ENCODE results near the gene KRT15. TPM values are rescaled to one million over a fixed set of nuclear protein-coding genes. Genes with fewer than 3 reads are reported as not detected.
A peak's percentile ranks its signal among the peaks of the same experiment; 100 is the strongest.

Gene KRT15
- total RNA-seq, 6 experiments from 2014 or later: not detected

DNA sequence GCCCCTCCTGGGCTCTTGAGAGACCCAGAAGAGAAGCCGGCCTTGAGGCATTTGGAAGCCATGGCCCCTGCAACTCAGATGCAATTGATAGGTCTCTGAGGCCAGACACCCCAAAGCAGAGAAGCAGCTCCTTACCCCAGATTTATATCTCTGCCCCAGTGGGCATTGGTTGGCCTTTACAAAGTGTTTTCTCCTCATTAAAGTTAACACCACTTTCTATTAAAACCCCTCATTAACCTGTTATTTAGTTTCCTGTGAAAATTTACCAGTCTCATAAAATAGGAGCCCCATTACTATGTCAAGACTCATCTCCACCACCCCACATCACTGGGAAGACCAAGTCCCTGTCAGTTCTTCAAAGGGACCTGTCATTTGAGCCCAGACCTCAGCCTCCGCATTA lies 37.7 kb downstream of the KRT15 start, which contains the start of gene KRT35:
KRT35 (minus strand) TSS at position 116 of the 400 bp plus-strand sequence; CDS start at position 62, 54 bp downstream.
- WGBS (ENCODE audit: insufficient coverage, low coverage, low lambda C conversion rate, missing lambda C conversion rate): 89% methylated on average over 1 of the region's 2 CpGs
- H3K36me3 ChIP-seq: no peaks in the 10 kb centered on the region
- TF ChIP-seq POLR2A (IDR thresholded peaks at IDR 0.05): no peak
- TF ChIP-seq, protein P1, sequence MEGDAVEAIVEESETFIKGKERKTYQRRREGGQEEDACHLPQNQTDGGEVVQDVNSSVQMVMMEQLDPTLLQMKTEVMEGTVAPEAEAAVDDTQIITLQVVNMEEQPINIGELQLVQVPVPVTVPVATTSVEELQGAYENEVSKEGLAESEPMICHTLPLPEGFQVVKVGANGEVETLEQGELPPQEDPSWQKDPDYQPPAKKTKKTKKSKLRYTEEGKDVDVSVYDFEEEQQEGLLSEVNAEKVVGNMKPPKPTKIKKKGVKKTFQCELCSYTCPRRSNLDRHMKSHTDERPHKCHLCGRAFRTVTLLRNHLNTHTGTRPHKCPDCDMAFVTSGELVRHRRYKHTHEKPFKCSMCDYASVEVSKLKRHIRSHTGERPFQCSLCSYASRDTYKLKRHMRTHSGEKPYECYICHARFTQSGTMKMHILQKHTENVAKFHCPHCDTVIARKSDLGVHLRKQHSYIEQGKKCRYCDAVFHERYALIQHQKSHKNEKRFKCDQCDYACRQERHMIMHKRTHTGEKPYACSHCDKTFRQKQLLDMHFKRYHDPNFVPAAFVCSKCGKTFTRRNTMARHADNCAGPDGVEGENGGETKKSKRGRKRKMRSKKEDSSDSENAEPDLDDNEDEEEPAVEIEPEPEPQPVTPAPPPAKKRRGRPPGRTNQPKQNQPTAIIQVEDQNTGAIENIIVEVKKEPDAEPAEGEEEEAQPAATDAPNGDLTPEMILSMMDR (IDR thresholded peaks at IDR 0.05): no peak
- intact Hi-C loops (cut with DNase I): no loop called here
- ATAC-seq: no peak
- H3K27me3 ChIP-seq: no peaks in the 10 kb centered on the region
- H3K9me3 ChIP-seq: no peaks in the 10 kb centered on the region
- H3K4me3 ChIP-seq: no peak within 1 kb of the TSS
- DNase-seq: no peak
- no peaks in the 10 kb centered on the region for H3K4me1 ChIP-seq
- H3K27ac ChIP-seq: no peak within 1 kb of the TSS

DNA sequence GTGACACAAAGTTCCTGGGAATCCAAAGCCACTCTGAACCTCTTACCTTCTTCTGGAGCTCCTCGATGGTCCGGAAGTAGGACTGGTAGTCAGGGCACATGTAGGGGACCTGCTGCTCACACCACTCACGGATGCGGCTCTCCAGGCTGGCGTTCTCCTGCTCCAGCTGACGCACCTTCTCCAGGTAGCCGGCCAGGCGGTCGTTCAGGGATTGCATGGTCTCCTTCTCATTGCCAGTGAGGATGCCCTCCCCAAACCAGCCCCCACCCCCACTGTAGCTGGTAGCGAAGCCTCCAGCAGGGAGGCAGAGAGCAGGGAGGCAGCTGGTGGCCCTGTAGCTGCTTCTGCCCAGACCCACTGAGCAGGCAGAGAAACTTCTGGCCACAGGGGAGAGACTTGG lies 38.1 kb downstream of the KRT15 start:
- no peak for TF ChIP-seq POLR2A (IDR thresholded peaks at IDR 0.05)
- TF ChIP-seq, protein P1 (IDR thresholded peaks at IDR 0.05): no peak
- DNase-seq: no peak
- no peaks in the 10 kb centered on the region for H3K27me3 ChIP-seq
- no peak for ATAC-seq
- intact Hi-C loops (cut with DNase I): no loop called here
- H3K36me3 ChIP-seq: no peaks in the 10 kb centered on the region
- H3K9me3 ChIP-seq: no peaks in the 10 kb centered on the region
- no peak overlapping the region for H3K27ac ChIP-seq
- no peak overlapping the region for H3K4me3 ChIP-seq
- 78% methylated on average over 7 of the region's 10 CpGs for WGBS (ENCODE audit: insufficient coverage, low coverage, low lambda C conversion rate, missing lambda C conversion rate)
- no peaks in the 10 kb centered on the region for H3K4me1 ChIP-seq

DNA sequence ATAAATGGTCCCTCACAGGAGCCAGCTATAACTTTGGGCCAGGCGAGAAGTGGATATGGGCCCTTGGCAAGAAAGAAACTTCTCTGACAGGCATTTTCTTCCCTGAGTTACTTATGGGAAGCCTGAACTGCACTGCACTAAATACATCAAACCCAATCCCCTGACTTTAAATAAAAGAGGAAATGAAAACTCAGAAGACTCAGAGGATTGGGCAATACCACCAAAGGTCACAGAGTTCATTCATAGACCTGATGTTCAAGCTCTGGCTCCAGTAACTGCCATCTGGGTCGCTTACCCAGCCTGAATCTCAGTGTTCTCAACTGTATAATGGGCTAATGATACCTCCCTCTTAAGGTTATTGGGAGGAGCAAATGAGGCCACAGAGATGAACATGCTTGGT lies 38.6 kb downstream of the KRT15 start:
- H3K4me3 ChIP-seq: no peak overlapping the region
- no peaks in the 10 kb centered on the region for H3K27me3 ChIP-seq
- no peaks in the 10 kb centered on the region for H3K9me3 ChIP-seq
- no peak for DNase-seq
- no peaks in the 10 kb centered on the region for H3K4me1 ChIP-seq
- no peak overlapping the region for H3K27ac ChIP-seq
- intact Hi-C loops (cut with DNase I): no loop called here
- no peaks in the 10 kb centered on the region for H3K36me3 ChIP-seq
- no peak for TF ChIP-seq POLR2A (IDR thresholded peaks at IDR 0.05)
- TF ChIP-seq, protein P1 (IDR thresholded peaks at IDR 0.05): no peak
- ATAC-seq: peak in 1 of 4 donors; percentile 50
- 42% methylated on average over 2 of the region's 2 CpGs for WGBS (ENCODE audit: insufficient coverage, low coverage, low lambda C conversion rate, missing lambda C conversion rate)

DNA sequence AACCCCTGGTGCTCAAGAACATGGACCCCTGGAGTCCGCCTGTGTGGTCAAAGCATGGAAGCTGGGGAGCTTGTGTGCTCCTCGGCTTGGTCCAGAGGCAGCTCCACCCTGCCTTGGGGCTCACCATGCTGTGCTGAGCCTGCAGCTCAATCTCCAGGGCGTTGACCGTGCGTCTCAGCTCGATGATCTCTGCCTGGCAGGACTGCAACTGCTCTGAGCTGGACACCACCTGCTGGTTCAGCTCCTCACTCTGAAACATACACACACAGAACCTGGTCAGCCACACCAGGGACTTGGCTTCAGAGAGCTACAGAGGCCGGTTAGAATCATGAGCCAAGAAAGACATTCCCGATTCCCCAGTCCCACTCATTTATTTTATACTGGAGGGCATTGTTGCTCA lies 40.5 kb downstream of the KRT15 start:
- Histone ChIP-seq H3K9me3 (no peaks in the 10 kb centered on the region), H3K27me3 (no peaks in the 10 kb centered on the region), H3K36me3 (no peaks in the 10 kb centered on the region), H3K4me3 (no peak overlapping the region), H3K27ac (no peak overlapping the region), H3K4me1 (no peaks in the 10 kb centered on the region)
- intact Hi-C loops (cut with DNase I): no loop called here
- DNase-seq (no peak), ATAC-seq (no peak)
- 78% methylated on average over 3 of the region's 8 CpGs for WGBS (ENCODE audit: insufficient coverage, low coverage, low lambda C conversion rate, missing lambda C conversion rate)
- TF ChIP-seq, protein P1 (IDR thresholded peaks at IDR 0.05): no peak
- no peak for TF ChIP-seq POLR2A (IDR thresholded peaks at IDR 0.05)

Data from right lobe of liver (tissue), 6 donors.